Stimulated activated CD4-positive, alpha-beta T cell treated with anti-CD3 and anti-CD28 coated beads, Interleukin-4, amount 100 ng/mL, for 1 hour (primary cell): ENCODE measurements around the gene SEMA3E.
"Not testable (repeated sequence)": the region's sequence is repeated elsewhere in the genome, so short reads cannot be mapped to it uniquely, and the experiment has no call there.

Experiments
- DNase-seq: peaks from one replicate; pipeline ENCODE4 v3.0.0-alpha.2; 2020

SEMA3E gene

DNA sequence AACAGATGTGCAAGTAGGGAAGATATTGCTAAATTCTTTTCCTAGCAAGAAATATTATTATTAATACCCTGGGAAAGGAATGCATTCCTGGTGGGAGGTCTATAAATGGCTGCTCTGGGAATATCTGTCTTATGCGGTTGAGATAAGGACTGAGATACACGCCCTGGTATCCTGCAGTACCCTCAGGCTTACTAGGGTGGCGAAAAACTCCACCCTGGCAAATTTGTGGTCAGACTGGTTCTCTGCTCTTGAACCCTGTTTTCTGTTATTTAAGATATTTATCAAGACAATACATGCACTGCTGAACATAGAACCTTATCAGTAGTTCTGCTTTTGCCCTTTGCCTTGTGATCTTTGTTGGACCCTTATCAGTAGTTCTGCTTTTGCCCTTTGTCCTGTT lies 96.4 kb downstream of the SEMA3E start:
- not testable (repeated sequence) for DNase-seq

DNA sequence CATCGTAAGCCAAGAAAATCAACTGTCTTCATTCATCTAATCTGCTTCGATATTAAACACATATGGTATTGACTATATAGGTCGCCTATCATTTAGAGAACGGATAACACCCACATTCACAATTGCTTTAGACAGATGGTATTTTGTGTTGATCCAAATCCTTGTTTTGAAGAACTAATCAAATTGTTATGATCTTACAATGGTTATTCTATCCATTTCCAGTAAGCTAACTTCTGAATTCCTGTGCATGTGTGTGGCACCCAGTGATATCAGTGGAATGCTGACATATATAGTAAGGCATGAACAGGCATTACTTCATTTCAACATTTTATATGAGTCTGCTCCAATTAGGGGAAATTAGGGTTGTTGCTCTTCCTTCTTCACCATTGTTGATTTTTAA lies 98.8 kb downstream of the SEMA3E start:
- no peak for DNase-seq

GRCh38 chr7:83548250-83548649 lies 100.7 kb downstream of the SEMA3E start:
- no peak for DNase-seq

GRCh38 chr7:83547526-83547925 lies 101.4 kb downstream of the SEMA3E start:
- no peak for DNase-seq

DNA sequence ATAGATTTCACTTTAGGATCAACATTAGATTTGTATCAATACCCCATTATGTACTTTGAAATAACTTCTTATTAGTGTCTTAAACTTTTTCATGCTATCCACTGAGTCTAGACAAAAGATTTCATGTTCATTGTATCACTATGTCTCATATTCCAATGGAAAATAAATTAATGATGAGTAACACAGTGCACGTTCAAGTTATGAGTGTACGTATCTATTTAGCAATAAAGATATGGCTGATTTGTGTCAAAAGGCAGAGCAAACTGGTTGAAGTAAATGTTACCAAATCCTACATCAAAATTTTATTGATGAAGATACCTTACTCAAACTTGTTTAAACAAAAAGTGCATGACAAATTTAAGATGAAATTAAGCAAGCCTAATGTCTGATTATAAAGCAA lies 102.4 kb downstream of the SEMA3E start:
- no peak for DNase-seq

- no peak for DNase-seq
Observed at GRCh38 chr7:83541187-83541960, 107.6 kb downstream of the SEMA3E start.

GRCh38 chr7:83534488-83534887 lies 114.5 kb downstream of the SEMA3E start:
- DNase-seq = no peak

- no peak for DNase-seq
Observed at GRCh38 chr7:83532219-83532618, 116.7 kb downstream of the SEMA3E start.

GRCh38 chr7:83531766-83532165 lies 117.2 kb downstream of the SEMA3E start:
- no peak for DNase-seq

DNA sequence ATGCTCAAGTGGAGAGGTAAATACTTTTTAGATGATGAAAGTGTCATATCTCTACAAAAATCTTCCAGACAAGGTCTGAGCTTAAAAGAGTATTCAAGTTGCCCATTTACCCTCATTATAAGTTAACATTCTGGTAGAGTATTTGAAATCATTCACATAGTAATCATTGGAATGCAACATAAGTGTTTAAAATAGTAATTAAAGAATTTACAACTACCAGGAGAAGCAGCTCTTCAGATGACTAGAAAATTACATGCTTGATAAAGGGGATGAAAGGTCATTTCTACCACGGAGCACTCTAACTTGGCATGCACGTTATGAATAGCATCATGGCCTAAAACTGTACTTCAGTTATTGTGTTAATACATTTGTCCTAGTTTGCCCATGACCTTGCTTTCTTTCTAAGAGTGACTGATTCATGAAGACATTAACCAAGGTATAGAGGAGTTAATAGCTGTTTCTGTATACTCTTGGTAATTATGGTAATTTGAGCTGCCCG lies 120.0 kb downstream of the SEMA3E start:
- no peak for DNase-seq

DNA sequence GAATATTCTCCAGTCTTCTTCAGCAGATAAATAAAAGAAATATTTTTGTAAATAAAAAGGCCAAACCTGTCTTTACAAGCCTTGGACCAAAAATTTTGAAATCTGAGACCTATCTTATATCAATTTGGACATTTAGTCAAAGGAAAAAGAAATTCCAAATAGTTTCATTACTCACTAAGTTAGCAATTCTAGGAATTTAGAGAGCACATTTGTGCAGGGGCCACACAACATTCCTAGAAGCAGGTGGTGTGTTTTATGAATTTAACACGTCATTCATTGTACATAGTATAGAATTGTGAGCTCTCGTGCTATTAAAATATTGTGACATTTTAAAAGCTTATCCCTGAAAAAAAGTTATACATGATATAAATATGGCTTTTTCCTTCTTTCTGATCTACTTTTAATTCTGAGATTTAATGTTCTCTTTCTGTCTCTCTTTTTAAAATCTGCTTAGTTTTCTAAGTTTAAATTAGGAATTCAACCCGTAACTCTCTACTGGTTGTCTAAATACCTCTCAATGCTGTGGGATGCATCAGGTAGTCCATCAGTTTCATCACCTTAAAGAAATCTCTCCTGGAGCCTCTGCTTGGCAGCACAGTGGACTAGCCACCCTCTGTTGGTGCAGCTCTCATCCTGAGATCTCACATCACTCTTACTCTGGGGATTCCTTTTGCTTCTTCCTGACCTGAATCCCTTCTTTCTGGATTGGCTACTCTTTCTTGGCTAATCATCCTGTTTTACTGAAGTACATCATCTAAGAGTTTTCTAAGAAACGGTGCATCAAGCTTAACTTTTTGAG lies 124.5 kb downstream of the SEMA3E start:
- no peak for DNase-seq

- DNase-seq = no peak
Observed at GRCh38 chr7:83520726-83521125, 128.2 kb downstream of the SEMA3E start.

- no peak for DNase-seq
Observed at GRCh38 chr7:83519240-83519639, 129.7 kb downstream of the SEMA3E start.

GRCh38 chr7:83517035-83517700 lies 131.8 kb downstream of the SEMA3E start:
- no peak for DNase-seq

DNA sequence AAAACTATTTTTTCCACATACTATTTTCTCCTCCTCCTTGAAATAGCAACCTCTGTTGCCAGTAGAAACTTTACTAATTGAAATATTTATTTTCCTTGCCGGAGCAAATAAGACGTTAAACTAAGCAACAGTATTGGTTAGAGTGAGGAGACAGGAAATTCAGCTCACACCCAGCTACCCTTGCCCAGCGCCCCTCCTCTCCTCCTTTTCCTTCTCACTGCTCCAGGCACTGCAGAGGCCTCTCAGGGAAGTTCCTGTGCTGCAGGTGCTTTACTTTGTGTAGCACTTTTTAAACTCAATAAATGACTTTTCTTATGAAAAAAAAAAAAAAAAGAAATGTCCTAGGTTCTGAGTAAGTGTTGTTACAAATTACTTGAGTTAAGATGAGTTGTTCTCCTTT lies 134.0 kb downstream of the SEMA3E start:
- no peak for DNase-seq

DNA sequence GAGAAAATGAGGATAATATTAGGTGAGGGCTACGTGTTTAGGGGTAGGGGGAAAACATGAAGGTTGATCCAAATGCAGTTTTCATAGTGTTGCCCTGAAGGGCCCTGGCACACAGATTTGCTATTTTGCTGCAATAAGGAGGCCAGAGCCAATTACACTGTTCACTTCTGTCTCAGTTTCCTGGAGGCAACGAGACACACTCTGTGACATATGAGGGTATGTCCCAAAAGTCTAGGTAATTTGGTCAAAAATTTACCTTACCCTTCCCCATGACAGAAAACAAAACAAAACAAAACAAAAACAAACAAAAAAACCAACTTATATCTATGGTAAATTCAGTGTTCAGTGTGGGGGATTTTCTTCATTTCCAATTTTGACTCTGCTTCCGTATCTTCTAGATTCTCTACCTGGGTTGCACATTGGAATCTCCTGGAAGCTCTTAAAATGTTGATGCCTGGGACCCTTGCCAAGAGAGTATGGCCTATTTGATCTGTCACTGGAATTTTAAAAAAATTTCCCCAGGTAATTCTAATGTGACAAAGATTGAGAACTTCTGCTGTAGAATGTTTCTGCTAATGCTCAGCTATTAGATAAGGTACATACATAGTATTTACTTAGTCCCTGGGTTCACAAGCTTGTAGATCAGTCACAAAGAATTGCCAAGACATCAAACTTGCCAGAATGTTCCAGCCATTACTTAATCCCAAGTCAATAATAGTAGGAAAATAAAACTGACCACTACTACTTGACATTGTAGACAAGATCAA lies 139.5 kb downstream of the SEMA3E start:
- DNase-seq = no peak

- DNase-seq = no peak
Observed at GRCh38 chr7:83504330-83504729, 144.6 kb downstream of the SEMA3E start.

- no peak for DNase-seq
Observed at GRCh38 chr7:83502636-83503035, 146.3 kb downstream of the SEMA3E start.

GRCh38 chr7:83494683-83495082 lies 154.3 kb downstream of the SEMA3E start:
- DNase-seq = no peak

DNA sequence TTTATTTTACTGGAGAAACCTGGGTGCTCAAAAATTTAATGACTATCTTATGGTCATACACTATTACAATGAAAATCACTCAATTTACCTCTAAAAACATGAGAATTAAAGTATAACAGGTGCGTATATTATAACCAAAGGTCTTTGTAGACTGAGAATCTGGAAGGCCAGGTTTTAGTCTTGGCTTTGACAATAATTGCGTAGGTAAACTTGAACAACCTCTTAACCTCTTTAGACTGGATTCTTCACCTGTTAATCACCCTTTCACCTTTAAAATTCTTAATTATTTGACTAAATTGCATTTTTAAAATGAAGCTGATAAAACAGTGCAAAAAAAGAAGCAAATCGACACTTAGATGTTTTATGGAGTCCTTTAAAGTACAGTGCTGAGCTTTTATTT lies 156.1 kb downstream of the SEMA3E start:
- DNase-seq = no peak

DNA sequence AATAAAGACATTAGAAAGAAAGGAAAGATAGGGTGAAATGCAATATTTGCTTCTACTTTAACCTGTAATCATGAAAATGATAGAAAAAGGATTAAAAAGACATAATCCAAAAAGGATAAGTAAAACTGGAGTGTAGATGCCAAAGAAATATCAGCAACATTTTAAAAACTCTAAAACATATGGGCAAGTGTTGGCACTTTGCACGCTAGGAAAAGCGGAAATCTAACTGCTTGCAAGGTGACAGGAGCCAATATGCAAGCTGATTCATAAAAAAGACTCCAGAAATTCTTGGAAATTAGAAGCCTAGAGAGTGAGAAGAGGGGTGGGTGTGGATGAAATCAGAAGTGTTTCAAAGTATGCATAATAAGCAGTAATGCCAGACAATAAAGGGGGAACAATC lies 161.1 kb downstream of the SEMA3E start:
- DNase-seq = no peak

DNA sequence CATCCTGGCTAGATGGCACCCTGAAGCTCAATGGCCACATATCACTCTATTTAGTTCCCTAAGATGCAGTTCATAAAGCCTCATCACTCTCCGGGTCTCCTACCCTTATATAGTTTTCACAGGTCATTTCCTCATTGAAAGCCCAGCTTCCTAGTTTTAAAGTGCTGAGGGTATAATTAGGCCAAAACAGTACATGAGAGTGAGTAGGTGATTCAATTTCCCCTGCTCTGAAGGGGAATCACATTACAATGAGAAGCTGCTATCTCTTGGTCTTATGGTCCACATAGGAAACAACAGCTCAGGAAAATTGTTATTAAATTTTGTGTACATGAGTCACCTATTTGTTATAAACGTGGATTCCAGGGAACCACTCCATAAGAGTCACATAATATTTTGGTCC lies 162.0 kb downstream of the SEMA3E start:
- no peak for DNase-seq

GRCh38 chr7:83486536-83486935 lies 162.4 kb downstream of the SEMA3E start:
- DNase-seq = no peak
